ENCODE data around the gene FAHD2A.
"Not testable (repeated sequence)": the region's sequence is repeated elsewhere in the genome, so short reads cannot be mapped to it uniquely, and the experiment has no call there.

DNA sequence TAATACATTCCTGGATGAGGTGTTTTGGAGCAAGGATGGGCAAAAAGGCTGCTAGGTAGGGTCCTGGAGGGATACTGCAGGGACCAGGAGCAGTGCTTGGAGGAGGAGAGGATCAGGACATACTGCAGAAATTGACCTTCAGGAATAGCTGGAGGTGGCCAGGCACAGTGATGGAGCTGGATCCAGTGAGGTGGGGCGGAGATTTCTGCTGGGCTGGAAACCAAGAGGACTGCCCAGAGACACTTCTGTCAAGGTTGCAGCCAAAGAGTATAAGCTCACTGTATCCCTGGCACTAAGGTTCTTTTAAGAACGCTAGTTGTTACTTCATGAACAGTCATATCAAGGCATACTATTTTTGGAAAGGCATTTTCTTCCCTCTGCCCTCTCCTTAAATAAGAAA is 42.8 kb downstream of the FAHD2A start:
- TF ChIP-seq POLR2AphosphoS5 (IDR thresholded peaks at IDR 0.05); EP300 (conservative IDR thresholded peaks at IDR 0.05; ENCODE audit: poor library complexity, severe bottlenecking); RAD21 (conservative IDR thresholded peaks at IDR 0.05); TAF1 (IDR thresholded peaks at IDR 0.05; ENCODE audit: low read depth); EZH2 (IDR thresholded peaks at IDR 0.05; ENCODE audit: borderline replicate concordance, insufficient read depth, low read length, poor library complexity, severe bottlenecking): not testable (repeated sequence)
- TF ChIP-seq, protein P1, sequence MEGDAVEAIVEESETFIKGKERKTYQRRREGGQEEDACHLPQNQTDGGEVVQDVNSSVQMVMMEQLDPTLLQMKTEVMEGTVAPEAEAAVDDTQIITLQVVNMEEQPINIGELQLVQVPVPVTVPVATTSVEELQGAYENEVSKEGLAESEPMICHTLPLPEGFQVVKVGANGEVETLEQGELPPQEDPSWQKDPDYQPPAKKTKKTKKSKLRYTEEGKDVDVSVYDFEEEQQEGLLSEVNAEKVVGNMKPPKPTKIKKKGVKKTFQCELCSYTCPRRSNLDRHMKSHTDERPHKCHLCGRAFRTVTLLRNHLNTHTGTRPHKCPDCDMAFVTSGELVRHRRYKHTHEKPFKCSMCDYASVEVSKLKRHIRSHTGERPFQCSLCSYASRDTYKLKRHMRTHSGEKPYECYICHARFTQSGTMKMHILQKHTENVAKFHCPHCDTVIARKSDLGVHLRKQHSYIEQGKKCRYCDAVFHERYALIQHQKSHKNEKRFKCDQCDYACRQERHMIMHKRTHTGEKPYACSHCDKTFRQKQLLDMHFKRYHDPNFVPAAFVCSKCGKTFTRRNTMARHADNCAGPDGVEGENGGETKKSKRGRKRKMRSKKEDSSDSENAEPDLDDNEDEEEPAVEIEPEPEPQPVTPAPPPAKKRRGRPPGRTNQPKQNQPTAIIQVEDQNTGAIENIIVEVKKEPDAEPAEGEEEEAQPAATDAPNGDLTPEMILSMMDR (IDR thresholded peaks at IDR 0.05; ENCODE audit: poor library complexity, severe bottlenecking): not testable (repeated sequence)
- TF ChIP-seq, protein P2, sequence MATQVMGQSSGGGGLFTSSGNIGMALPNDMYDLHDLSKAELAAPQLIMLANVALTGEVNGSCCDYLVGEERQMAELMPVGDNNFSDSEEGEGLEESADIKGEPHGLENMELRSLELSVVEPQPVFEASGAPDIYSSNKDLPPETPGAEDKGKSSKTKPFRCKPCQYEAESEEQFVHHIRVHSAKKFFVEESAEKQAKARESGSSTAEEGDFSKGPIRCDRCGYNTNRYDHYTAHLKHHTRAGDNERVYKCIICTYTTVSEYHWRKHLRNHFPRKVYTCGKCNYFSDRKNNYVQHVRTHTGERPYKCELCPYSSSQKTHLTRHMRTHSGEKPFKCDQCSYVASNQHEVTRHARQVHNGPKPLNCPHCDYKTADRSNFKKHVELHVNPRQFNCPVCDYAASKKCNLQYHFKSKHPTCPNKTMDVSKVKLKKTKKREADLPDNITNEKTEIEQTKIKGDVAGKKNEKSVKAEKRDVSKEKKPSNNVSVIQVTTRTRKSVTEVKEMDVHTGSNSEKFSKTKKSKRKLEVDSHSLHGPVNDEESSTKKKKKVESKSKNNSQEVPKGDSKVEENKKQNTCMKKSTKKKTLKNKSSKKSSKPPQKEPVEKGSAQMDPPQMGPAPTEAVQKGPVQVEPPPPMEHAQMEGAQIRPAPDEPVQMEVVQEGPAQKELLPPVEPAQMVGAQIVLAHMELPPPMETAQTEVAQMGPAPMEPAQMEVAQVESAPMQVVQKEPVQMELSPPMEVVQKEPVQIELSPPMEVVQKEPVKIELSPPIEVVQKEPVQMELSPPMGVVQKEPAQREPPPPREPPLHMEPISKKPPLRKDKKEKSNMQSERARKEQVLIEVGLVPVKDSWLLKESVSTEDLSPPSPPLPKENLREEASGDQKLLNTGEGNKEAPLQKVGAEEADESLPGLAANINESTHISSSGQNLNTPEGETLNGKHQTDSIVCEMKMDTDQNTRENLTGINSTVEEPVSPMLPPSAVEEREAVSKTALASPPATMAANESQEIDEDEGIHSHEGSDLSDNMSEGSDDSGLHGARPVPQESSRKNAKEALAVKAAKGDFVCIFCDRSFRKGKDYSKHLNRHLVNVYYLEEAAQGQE (IDR thresholded peaks at IDR 0.05; ENCODE audit: borderline replicate concordance): not testable (repeated sequence)

Data from neural cell (in vitro differentiated cells).